Colon (tissue), 2 donors: ENCODE measurements around the gene SFMBT1.

Experiments
- FAIRE-seq: peaks from 2 replicates; lab custom pipeline; 2012; peaks lifted over from hg19 to GRCh38; lab: Jason Lieb, UNC
- donor health status: control.
- donor health status: control.

SFMBT1 gene

GRCh38 chr3:52986938-52987337 lies 58.9 kb downstream of the SFMBT1 start:
- FAIRE-seq, result no peak

- FAIRE-seq, result no peak
These were observed 59.8 kb downstream of the SFMBT1 start for GRCh38 chr3:52986049-52986448.

- no peak for FAIRE-seq
These were observed 62.0 kb downstream of the SFMBT1 start for GRCh38 chr3:52983828-52984227.

- no peak for FAIRE-seq
These were observed 62.5 kb downstream of the SFMBT1 start for GRCh38 chr3:52983336-52983807.

GRCh38 chr3:52982839-52983238 lies 63.0 kb downstream of the SFMBT1 start:
- FAIRE-seq, result no peak

GRCh38 chr3:52979190-52979983 lies 66.5 kb downstream of the SFMBT1 start:
- no peak for FAIRE-seq

- FAIRE-seq, result no peak
These were observed 67.6 kb downstream of the SFMBT1 start for GRCh38 chr3:52978109-52978754.

- FAIRE-seq, result no peak
These were observed 72.1 kb downstream of the SFMBT1 start for GRCh38 chr3:52973806-52974205.

GRCh38 chr3:52971895-52972294 lies 74.0 kb downstream of the SFMBT1 start:
- FAIRE-seq, result no peak

GRCh38 chr3:52967398-52967797 lies 78.5 kb downstream of the SFMBT1 start:
- no peak for FAIRE-seq

- peak; percentile 36 for FAIRE-seq
These were observed 83.7 kb downstream of the SFMBT1 start for GRCh38 chr3:52962160-52962559.

- FAIRE-seq, result no peak
These were observed 86.1 kb downstream of the SFMBT1 start for GRCh38 chr3:52959773-52960172.

GRCh38 chr3:52939600-52939999 lies 106.3 kb downstream of the SFMBT1 start:
- peak; percentile 24 for FAIRE-seq

GRCh38 chr3:52934630-52935530 lies 111.0 kb downstream of the SFMBT1 start:
- FAIRE-seq, result peak; percentile 82

- no peak for FAIRE-seq
These were observed 114.0 kb downstream of the SFMBT1 start for GRCh38 chr3:52931889-52932288.

GRCh38 chr3:52931328-52931727 lies 114.5 kb downstream of the SFMBT1 start:
- FAIRE-seq, result no peak

- FAIRE-seq, result no peak
These were observed 115.1 kb downstream of the SFMBT1 start for GRCh38 chr3:52930748-52931147.

GRCh38 chr3:52926554-52926953 lies 119.3 kb downstream of the SFMBT1 start:
- no peak for FAIRE-seq

GRCh38 chr3:52925405-52926313 lies 120.2 kb downstream of the SFMBT1 start:
- peak; percentile 75 for FAIRE-seq

- no peak for FAIRE-seq
These were observed 121.9 kb downstream of the SFMBT1 start for GRCh38 chr3:52923963-52924362.

- FAIRE-seq, result no peak
These were observed 125.0 kb downstream of the SFMBT1 start for GRCh38 chr3:52920841-52921240.
